Nucleus accumbens (tissue), 56 donors: ENCODE data around the gene GALNT10.
A peak's percentile ranks its signal among the peaks of the same experiment; 100 is the strongest.
"Not testable (repeated sequence)": the region's sequence is repeated elsewhere in the genome, so short reads cannot be mapped to it uniquely, and the experiment has no call there.

ENCODE experiments used
- DNase-seq, 56 donors: peaks; one replicate each; lab custom pipeline; 2025; lab: John Stamatoyannopoulos, UW

GALNT10 gene, protein sequence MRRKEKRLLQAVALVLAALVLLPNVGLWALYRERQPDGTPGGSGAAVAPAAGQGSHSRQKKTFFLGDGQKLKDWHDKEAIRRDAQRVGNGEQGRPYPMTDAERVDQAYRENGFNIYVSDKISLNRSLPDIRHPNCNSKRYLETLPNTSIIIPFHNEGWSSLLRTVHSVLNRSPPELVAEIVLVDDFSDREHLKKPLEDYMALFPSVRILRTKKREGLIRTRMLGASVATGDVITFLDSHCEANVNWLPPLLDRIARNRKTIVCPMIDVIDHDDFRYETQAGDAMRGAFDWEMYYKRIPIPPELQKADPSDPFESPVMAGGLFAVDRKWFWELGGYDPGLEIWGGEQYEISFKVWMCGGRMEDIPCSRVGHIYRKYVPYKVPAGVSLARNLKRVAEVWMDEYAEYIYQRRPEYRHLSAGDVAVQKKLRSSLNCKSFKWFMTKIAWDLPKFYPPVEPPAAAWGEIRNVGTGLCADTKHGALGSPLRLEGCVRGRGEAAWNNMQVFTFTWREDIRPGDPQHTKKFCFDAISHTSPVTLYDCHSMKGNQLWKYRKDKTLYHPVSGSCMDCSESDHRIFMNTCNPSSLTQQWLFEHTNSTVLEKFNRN

GRCh38 chr5:154190595-154191304 lies at the start of gene GALNT10:
GALNT10 (plus strand) TSS chr5:154190733; CDS start chr5:154190867, 134 bp downstream.
- DNase-seq, result peak in 42 of 56 donors; percentile 15 to 83 (median 66)

GRCh38 chr5:154141745-154142221 lies 48.8 kb upstream of the GALNT10 start:
- peak in 4 of 56 donors; percentile 1 to 5 (median 4) for DNase-seq

DNA sequence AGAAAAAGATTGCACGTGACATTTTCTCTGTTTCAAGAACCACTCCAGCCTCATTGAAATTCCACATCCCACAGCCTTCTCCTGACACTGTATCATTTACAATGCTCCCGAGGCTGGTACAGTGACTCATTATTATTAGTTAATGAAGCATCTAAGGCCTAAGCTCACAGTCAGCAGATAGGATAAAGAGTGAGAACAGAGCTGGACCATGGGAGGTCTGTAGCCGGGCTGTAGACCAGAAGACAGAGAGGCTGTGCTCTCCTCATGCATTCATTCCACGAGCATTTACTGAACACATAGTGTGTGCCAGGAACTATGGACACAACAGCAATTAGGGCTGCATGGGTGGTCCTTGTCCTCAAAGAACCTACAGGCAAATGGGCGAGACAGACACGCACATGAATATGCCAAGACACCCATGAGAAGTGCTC lies 47.3 kb upstream of the GALNT10 start:
- DNase-seq, result peak in 2 of 56 donors; percentile 10 to 43

GRCh38 chr5:154145268-154145667 lies 45.3 kb upstream of the GALNT10 start:
- no peak for DNase-seq

- no peak for DNase-seq
These were observed 44.1 kb upstream of the GALNT10 start for GRCh38 chr5:154146409-154146808.

- DNase-seq, result no peak
These were observed 42.9 kb upstream of the GALNT10 start for GRCh38 chr5:154147666-154148065.

- DNase-seq, result not testable (repeated sequence)
These were observed 40.1 kb upstream of the GALNT10 start for GRCh38 chr5:154150471-154150870.

DNA sequence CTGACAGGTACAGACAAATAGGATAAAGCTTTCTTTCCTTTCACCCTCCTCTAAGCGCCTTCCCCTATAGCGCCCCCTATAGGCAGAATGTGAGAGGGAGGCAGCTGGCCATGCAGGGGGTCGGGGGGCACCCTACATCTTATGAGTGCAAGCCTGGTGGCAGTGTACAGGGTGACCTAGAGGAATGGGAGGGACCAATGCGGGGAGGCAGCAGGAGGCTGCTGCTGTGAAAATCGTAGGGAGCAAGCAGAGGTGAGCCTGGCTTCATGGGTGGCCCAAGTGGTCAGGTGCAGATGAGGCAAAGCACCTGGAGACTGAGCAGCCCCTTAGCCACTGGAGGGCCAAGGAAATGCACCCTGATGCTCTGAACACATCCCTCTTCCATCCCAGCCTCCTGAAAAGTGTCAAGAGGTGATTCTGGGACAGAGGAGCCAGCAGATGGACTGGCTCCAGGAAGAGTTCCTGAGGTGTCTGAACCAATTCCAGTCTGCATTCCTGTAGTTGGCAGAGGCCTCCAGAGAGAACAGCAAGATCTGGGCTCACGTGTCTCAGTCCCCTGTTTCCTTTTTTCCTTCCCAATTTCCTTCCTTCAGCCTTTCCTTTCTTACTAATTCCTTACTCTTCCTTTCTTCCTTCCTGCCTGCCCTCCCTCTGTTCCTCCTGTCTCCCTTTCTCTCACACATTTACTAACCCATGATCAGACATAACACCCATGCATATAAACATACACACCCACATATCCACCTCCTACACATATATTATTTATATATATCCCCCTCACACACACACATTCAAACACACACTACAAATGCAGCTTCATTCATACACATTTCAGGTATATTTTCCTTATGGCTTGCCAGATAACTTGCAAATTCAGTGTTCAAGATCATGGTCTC lies 32.8 kb upstream of the GALNT10 start:
- no peak for DNase-seq

GRCh38 chr5:154158379-154158737 lies 32.2 kb upstream of the GALNT10 start:
- no peak for DNase-seq

- no peak for DNase-seq
These were observed 31.2 kb upstream of the GALNT10 start for GRCh38 chr5:154159343-154159742.

- no peak for DNase-seq
These were observed 27.9 kb upstream of the GALNT10 start for GRCh38 chr5:154162539-154163151.

GRCh38 chr5:154163327-154164248 lies 26.9 kb upstream of the GALNT10 start:
- DNase-seq, result no peak

DNA sequence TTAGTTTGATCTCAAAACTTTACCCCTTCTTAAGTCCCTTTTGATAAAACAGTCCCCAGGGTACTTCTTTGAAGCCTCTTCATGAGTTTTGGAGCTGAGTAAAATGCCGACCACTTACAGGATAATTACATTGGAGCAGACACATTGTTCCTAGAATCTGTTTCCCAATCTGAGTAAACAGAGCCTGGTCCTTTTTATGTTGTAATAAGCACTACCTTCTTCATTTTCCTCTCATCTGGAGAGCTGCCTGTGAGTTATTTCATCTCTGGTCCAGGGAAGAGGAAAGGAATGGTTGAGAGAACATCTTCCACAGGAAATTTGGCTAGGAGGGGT lies 26.3 kb upstream of the GALNT10 start:
- no peak for DNase-seq

GRCh38 chr5:154165886-154166285 lies 24.6 kb upstream of the GALNT10 start:
- no peak for DNase-seq

DNA sequence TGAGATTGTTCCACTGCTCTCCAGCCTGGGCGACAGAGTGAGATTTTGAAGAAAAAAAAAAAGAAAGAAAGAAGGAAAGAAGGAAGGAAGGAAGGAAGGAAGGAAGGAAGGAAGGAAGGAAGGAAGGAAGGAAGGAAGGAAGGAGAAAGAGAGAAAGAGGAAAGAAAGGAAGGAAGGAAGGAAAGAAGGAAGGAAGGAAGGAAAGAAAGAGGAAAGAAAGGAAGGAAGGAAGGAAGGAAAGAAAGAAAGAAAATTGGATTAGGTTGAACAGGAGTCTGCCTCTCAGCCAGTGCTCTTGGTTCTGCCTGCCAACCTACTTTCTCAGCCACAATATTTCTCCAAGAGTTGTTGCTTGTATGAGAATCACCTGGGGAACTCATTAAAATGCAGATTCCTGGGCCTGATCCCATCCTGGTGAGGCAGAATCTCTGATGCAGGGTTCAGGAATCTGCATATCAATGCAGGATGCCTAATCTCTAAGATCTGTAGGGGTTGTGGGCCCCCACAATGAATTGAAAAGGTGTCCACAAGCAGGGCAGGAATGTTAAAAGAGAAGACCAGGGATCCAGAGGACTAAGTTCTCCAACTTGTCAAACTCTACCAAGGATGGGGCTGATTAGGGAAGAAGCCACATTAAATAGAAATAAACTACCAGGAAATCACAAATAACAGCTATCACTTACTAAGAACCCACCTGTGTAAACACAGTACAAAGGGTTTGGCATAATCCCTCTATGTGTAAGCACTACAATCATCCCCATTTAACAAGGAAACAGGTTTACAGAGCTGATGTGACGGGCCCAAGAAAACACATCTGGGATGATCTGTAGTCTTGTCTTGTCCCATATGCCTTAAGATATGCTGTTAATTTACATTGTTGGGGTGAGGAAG lies 23.4 kb upstream of the GALNT10 start:
- DNase-seq, result no peak

DNA sequence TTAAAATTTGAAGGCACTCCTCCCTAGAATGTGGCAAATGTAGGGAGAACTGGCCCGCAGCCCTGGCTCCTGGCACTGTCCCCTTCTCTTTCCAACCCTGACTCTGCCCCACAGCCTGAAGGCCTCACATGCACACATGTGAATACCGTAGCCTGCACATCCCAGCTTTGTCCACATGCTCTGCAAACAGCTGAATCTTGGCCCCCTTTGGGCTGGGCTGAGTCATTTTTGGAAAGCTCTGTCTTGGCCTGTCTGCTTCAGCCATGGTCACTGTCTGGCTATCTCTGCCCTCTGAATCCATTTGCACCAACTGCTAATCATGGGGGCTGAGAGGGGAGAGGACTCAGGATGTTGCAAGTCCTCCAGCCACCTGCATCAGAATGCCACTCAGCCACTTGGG lies 22.1 kb upstream of the GALNT10 start:
- peak in 1 of 56 donors; percentile 6 for DNase-seq

DNA sequence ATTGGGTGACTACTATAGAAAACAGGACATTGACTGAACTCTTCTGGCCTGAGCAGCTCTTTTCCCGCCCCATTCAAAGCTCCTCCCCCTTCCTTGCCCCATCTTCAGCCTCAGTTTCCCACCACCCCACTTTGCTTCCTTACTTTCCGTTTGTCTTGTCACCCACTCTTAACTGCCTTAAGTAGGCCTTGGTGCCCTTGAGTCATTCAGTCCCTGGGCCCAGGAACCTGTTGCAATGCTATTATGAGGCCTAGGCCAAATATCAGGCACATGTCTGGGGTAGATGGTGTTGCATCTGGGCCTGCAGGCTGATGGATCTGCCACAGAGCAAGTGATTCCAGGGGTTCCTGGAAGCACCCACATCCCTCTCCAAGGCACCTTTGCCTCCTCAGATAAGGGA lies 17.7 kb upstream of the GALNT10 start:
- no peak for DNase-seq

GRCh38 chr5:154174091-154174490 lies 16.4 kb upstream of the GALNT10 start:
- DNase-seq, result no peak
